HG02943 (cell line): ENCODE data around the gene RPL28.
A peak's percentile ranks its signal among the peaks of the same experiment; 100 is the strongest.
"Not testable (repeated sequence)": the region's sequence is repeated elsewhere in the genome, so short reads cannot be mapped to it uniquely, and the experiment has no call there.

Source experiments
- ATAC-seq: cut with Tn5 transposase; IDR thresholded peaks from one replicate; pipeline ENCODE4 v1.9.1; 2021; ENCODE audit warnings: mild to moderate bottlenecking, low read depth, moderate library complexity; ENCODE audit not compliant: unreplicated experiment

Gene RPL28

GRCh38 chr19:55391191-55391670, 5.5 kb downstream of the RPL28 start:
- ATAC-seq, result no peak

- ATAC-seq, result no peak
These were observed 6.2 kb downstream of the RPL28 start for GRCh38 chr19:55391702-55392615.

GRCh38 chr19:55392820-55393761, 7.4 kb downstream of the RPL28 start:
- no peak for ATAC-seq

GRCh38 chr19:55398200-55398925, 12.6 kb downstream of the RPL28 start:
- no peak for ATAC-seq

- ATAC-seq, result no peak
These were observed 14.8 kb downstream of the RPL28 start for GRCh38 chr19:55400281-55401087.

- ATAC-seq, result not testable (repeated sequence)
These were observed 15.7 kb downstream of the RPL28 start for GRCh38 chr19:55401390-55401789.

- ATAC-seq, result no peak
These were observed 16.8 kb downstream of the RPL28 start for GRCh38 chr19:55402509-55402908.

GRCh38 chr19:55405638-55406037, 19.9 kb downstream of the RPL28 start:
- ATAC-seq, result no peak

- ATAC-seq, result no peak
These were observed 20.5 kb downstream of the RPL28 start for GRCh38 chr19:55406091-55406825.

- peak; percentile 0 for ATAC-seq
These were observed 21.3 kb downstream of the RPL28 start for GRCh38 chr19:55406826-55407549.

GRCh38 chr19:55407550-55407799, 21.7 kb downstream of the RPL28 start, which contains the start of gene UBE2S:
TSS of gene UBE2S (minus strand) at chr19:55407788. CDS start at chr19:55407589, 199 bp downstream.
- not testable (repeated sequence) for ATAC-seq

GRCh38 chr19:55407800-55408532, 22.2 kb downstream of the RPL28 start:
- peak; percentile 91 for ATAC-seq

GRCh38 chr19:55408533-55408872, 22.8 kb downstream of the RPL28 start:
- ATAC-seq, result no peak

- not testable (repeated sequence) for ATAC-seq
These were observed 23.4 kb downstream of the RPL28 start for GRCh38 chr19:55409179-55409578.

GRCh38 chr19:55410168-55410567, 24.4 kb downstream of the RPL28 start:
- no peak for ATAC-seq

GRCh38 chr19:55418185-55418584, 32.5 kb downstream of the RPL28 start:
- ATAC-seq, result no peak

GRCh38 chr19:55419103-55419502, 33.4 kb downstream of the RPL28 start:
- ATAC-seq, result no peak
